ENCODE data around the gene ABCC11.
"Not testable (repeated sequence)": the region's sequence is repeated elsewhere in the genome, so short reads cannot be mapped to it uniquely, and the experiment has no call there.

ABCC11 gene

GRCh38 chr16:48246066-48246465 is 1.3 kb downstream of the ABCC11 start:
- Histone ChIP-seq H3K9me3 (ENCODE audit: insufficient read depth, low read depth, low read length) (no peaks in the 10 kb centered on the region), H3K4me3 (ENCODE audit: low read length) (no peak overlapping the region), H3K4me1 (ENCODE audit: insufficient read depth, low read length) (peaks cover 6% of the 10 kb centered on the region), H3K27ac (ENCODE audit: low read depth, low read length) (no peak overlapping the region), H3K9ac (ENCODE audit: low read depth, low read length) (no peak overlapping the region), H3K36me3 (ENCODE audit: insufficient read depth, low read length) (no peaks in the 10 kb centered on the region), H3K27me3 (ENCODE audit: insufficient read depth, low read length) (no peaks in the 10 kb centered on the region)
- 100% methylated on average over 2 of the region's 2 CpGs for WGBS

GRCh38 chr16:48244863-48245195 is 2.5 kb downstream of the ABCC11 start:
- H3K9me3 ChIP-seq (ENCODE audit: insufficient read depth, low read depth, low read length) = no peaks in the 10 kb centered on the region; the same call in 1 of the 2 replicates
- no peaks in the 10 kb centered on the region for H3K36me3 ChIP-seq (ENCODE audit: insufficient read depth, low read length)
- H3K9ac ChIP-seq (ENCODE audit: low read depth, low read length) = peak overlapping the region; percentile 73
- H3K4me3 ChIP-seq (ENCODE audit: low read length) = peak overlapping the region; percentile 81
- 12% methylated on average over 8 of the region's 8 CpGs for WGBS
- no peaks in the 10 kb centered on the region for H3K27me3 ChIP-seq (ENCODE audit: insufficient read depth, low read length)
- H3K27ac ChIP-seq (ENCODE audit: low read depth, low read length) = no peak overlapping the region; the same call in 1 of the 2 replicates
- H3K4me1 ChIP-seq (ENCODE audit: insufficient read depth, low read length) = peaks cover 6% of the 10 kb centered on the region

- H3K4me1 ChIP-seq (ENCODE audit: insufficient read depth, low read length) = peaks cover 6% of the 10 kb centered on the region
- H3K4me3 ChIP-seq (ENCODE audit: low read length) = peak within 1 kb of the TSS; percentile 81
- H3K36me3 ChIP-seq (ENCODE audit: insufficient read depth, low read length) = no peaks in the 10 kb centered on the region
- H3K9me3 ChIP-seq (ENCODE audit: insufficient read depth, low read depth, low read length) = no peaks in the 10 kb centered on the region; the same call in 1 of the 2 replicates
- H3K27me3 ChIP-seq (ENCODE audit: insufficient read depth, low read length) = no peaks in the 10 kb centered on the region
- WGBS = under 1% methylated on average over 63 of the region's 63 CpGs
- H3K27ac ChIP-seq (ENCODE audit: low read depth, low read length) = peak within 1 kb of the TSS; percentile 2; the same call in 1 of the 2 replicates
- peak within 1 kb of the TSS; percentile 73 for H3K9ac ChIP-seq (ENCODE audit: low read depth, low read length)
These were observed 3.1 kb downstream of the ABCC11 start, which contains the start of gene LONP2 for GRCh38 chr16:48244080-48244862. Gene LONP2 (plus strand): TSS chr16:48244300. CDS start chr16:48244389, 89 bp downstream.

GRCh38 chr16:48240147-48240546 is 7.2 kb downstream of the ABCC11 start:
- H3K9ac ChIP-seq (ENCODE audit: low read depth, low read length); H3K27ac ChIP-seq (ENCODE audit: low read depth, low read length); H3K36me3 ChIP-seq (ENCODE audit: insufficient read depth, low read length); H3K9me3 ChIP-seq (ENCODE audit: insufficient read depth, low read depth, low read length); H3K27me3 ChIP-seq (ENCODE audit: insufficient read depth, low read length); H3K4me3 ChIP-seq (ENCODE audit: low read length); H3K4me1 ChIP-seq (ENCODE audit: insufficient read depth, low read length): not testable (repeated sequence)
- WGBS = 94% methylated on average over 3 of the region's 3 CpGs

DNA sequence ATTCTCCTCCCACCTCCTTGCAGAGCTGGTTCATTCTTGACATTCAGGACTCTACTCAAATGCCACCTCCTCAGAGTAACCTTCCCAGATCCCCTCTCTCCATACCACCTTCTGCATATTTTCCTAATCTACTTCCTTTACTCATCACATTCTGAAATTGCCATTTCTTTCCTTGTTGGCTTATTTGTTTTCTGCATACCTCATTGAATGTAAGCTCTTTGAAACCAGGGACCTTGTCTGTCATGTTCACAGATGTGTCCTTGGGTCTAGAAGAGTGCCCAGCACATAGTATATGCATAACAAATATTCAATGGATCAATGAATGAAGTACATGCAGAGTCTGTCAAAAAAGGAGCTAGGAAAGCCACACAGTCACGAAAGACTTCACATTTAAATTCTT is 11.1 kb downstream of the ABCC11 start:
- H3K9ac ChIP-seq (ENCODE audit: low read depth, low read length) = no peak overlapping the region
- no peak overlapping the region for H3K27ac ChIP-seq (ENCODE audit: low read depth, low read length)
- peaks cover 5% of the 10 kb centered on the region; the same call in 1 of the 2 replicates for H3K4me1 ChIP-seq (ENCODE audit: insufficient read depth, low read length)
- WGBS = 89% methylated on average over 1 of the region's 1 CpG
- no peaks in the 10 kb centered on the region; the same call in 1 of the 2 replicates for H3K9me3 ChIP-seq (ENCODE audit: insufficient read depth, low read depth, low read length)
- H3K27me3 ChIP-seq (ENCODE audit: insufficient read depth, low read length) = no peaks in the 10 kb centered on the region
- H3K36me3 ChIP-seq (ENCODE audit: insufficient read depth, low read length) = no peaks in the 10 kb centered on the region
- no peak overlapping the region for H3K4me3 ChIP-seq (ENCODE audit: low read length)

GRCh38 chr16:48235556-48236136 is 11.7 kb downstream of the ABCC11 start:
- Histone ChIP-seq H3K27me3 (ENCODE audit: insufficient read depth, low read length) (no peaks in the 10 kb centered on the region), H3K4me1 (ENCODE audit: insufficient read depth, low read length) (peaks cover 5% of the 10 kb centered on the region; the same call in 1 of the 2 replicates), H3K4me3 (ENCODE audit: low read length) (no peak overlapping the region), H3K9ac (ENCODE audit: low read depth, low read length) (no peak overlapping the region), H3K9me3 (ENCODE audit: insufficient read depth, low read depth, low read length) (no peaks in the 10 kb centered on the region; the same call in 1 of the 2 replicates), H3K36me3 (ENCODE audit: insufficient read depth, low read length) (no peaks in the 10 kb centered on the region), H3K27ac (ENCODE audit: low read depth, low read length) (no peak overlapping the region)
- WGBS = 93% methylated on average over 6 of the region's 6 CpGs

GRCh38 chr16:48235058-48235555 is 12.2 kb downstream of the ABCC11 start:
- H3K4me1 ChIP-seq (ENCODE audit: insufficient read depth, low read length) = peaks cover 5% of the 10 kb centered on the region; the same call in 1 of the 2 replicates
- H3K27ac ChIP-seq (ENCODE audit: low read depth, low read length) = no peak overlapping the region; the same call in 1 of the 2 replicates
- no peaks in the 10 kb centered on the region for H3K36me3 ChIP-seq (ENCODE audit: insufficient read depth, low read length)
- H3K9ac ChIP-seq (ENCODE audit: low read depth, low read length) = no peak overlapping the region
- no peak overlapping the region for H3K4me3 ChIP-seq (ENCODE audit: low read length)
- no peaks in the 10 kb centered on the region; the same call in 1 of the 2 replicates for H3K9me3 ChIP-seq (ENCODE audit: insufficient read depth, low read depth, low read length)
- WGBS = 85% methylated on average over 6 of the region's 6 CpGs
- no peaks in the 10 kb centered on the region for H3K27me3 ChIP-seq (ENCODE audit: insufficient read depth, low read length)

DNA sequence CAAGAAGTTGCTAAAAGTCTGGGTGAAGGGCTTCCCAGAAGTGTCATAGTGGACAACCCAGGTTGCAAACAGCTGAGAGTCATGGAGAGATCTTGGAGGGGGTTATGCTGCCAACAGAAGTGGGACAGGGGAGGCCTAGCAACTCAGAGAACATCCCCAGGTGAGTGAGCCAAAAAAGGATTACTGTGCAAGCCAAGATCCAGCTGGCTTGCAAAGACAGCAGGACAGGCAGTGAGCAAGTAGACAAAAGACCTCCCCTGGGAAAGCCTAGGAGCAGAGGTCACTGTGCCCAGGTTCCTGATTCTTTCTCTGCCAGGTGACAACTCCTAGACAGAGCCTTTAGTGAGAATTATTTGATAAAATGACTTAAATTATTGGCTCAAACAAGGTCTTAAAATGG is 12.7 kb downstream of the ABCC11 start:
- Histone ChIP-seq H3K27me3 (ENCODE audit: insufficient read depth, low read length) (no peaks in the 10 kb centered on the region), H3K9ac (ENCODE audit: low read depth, low read length) (no peak overlapping the region), H3K27ac (ENCODE audit: low read depth, low read length) (no peak overlapping the region), H3K4me1 (ENCODE audit: insufficient read depth, low read length) (peaks cover 5% of the 10 kb centered on the region; the same call in 1 of the 2 replicates), H3K36me3 (ENCODE audit: insufficient read depth, low read length) (no peaks in the 10 kb centered on the region), H3K9me3 (ENCODE audit: insufficient read depth, low read depth, low read length) (no peaks in the 10 kb centered on the region), H3K4me3 (ENCODE audit: low read length) (no peak overlapping the region)

GRCh38 chr16:48232493-48233040 is 14.8 kb downstream of the ABCC11 start:
- WGBS = 100% methylated on average over 2 of the region's 2 CpGs
- no peaks in the 10 kb centered on the region for H3K9me3 ChIP-seq (ENCODE audit: insufficient read depth, low read depth, low read length)
- no peaks in the 10 kb centered on the region for H3K27me3 ChIP-seq (ENCODE audit: insufficient read depth, low read length)
- H3K27ac ChIP-seq (ENCODE audit: low read depth, low read length) = no peak overlapping the region
- H3K4me1 ChIP-seq (ENCODE audit: insufficient read depth, low read length) = peaks cover 5% of the 10 kb centered on the region; the same call in 1 of the 2 replicates
- H3K9ac ChIP-seq (ENCODE audit: low read depth, low read length) = no peak overlapping the region
- no peak overlapping the region for H3K4me3 ChIP-seq (ENCODE audit: low read length)
- no peaks in the 10 kb centered on the region for H3K36me3 ChIP-seq (ENCODE audit: insufficient read depth, low read length)

GRCh38 chr16:48231727-48232492 is 15.4 kb downstream of the ABCC11 start:
- no peak overlapping the region for H3K4me3 ChIP-seq (ENCODE audit: low read length)
- H3K4me1 ChIP-seq (ENCODE audit: insufficient read depth, low read length) = peaks cover 5% of the 10 kb centered on the region; the same call in 1 of the 2 replicates
- H3K9ac ChIP-seq (ENCODE audit: low read depth, low read length) = no peak overlapping the region
- WGBS = 80% methylated on average over 11 of the region's 11 CpGs
- H3K36me3 ChIP-seq (ENCODE audit: insufficient read depth, low read length) = no peaks in the 10 kb centered on the region
- H3K27ac ChIP-seq (ENCODE audit: low read depth, low read length) = no peak overlapping the region
- no peaks in the 10 kb centered on the region for H3K9me3 ChIP-seq (ENCODE audit: insufficient read depth, low read depth, low read length)
- no peaks in the 10 kb centered on the region for H3K27me3 ChIP-seq (ENCODE audit: insufficient read depth, low read length)
